GM23338 (cell line): ENCODE results near the gene HNF4A. TPM values are rescaled to one million over a fixed set of nuclear protein-coding genes. Genes with fewer than 3 reads are reported as not detected.

ENCODE experiments used
- ATAC-seq: fragments of 200-7000 bp; cut with Tn5 transposase; 3 replicates; pipeline ENCODE4 v1.9.1; 2020
- DNase-seq: peaks from one replicate; pipeline ENCODE4 v3.0.0-alpha.2; 2015; ENCODE audit warnings: low spot score
- H2AFZ ChIP-seq: fragments of 200-600 bp; sonication (generic); 2 replicates; pipeline ENCODE4 v1.8.0; 2016; ENCODE audit warnings: antibody characterized with exemption, mild to moderate bottlenecking, moderate library complexity
- H3F3A ChIP-seq: fragments of 200-600 bp; sonication (generic); replicated peaks from 2 replicates; pipeline ENCODE4 v1.8.0; 2017; ENCODE audit warnings: antibody characterized with exemption, mixed run types, low read depth
- H3K27ac ChIP-seq: fragments of 200-600 bp; sonication (generic); 2 replicates; pipeline ENCODE4 v1.6.1; 2016; ENCODE audit warnings: low read depth
- H3K27me3 ChIP-seq: fragments of 200-600 bp; sonication (generic); 2 replicates; pipeline ENCODE4 v1.8.0; 2016; ENCODE audit warnings: mild to moderate bottlenecking, mixed run types, moderate library complexity; ENCODE audit not compliant: insufficient read depth
- H3K36me3 ChIP-seq: fragments of 200-600 bp; sonication (generic); 2 replicates; pipeline ENCODE4 v1.8.0; 2016; ENCODE audit warnings: mild to moderate bottlenecking; ENCODE audit not compliant: insufficient read depth
- H3K4me1 ChIP-seq: fragments of 200-600 bp; sonication (generic); 2 replicates; pipeline ENCODE4 v1.8.0; 2016; ENCODE audit warnings: mild to moderate bottlenecking, moderate library complexity; ENCODE audit not compliant: insufficient read depth
- H3K4me2 ChIP-seq: fragments of 200-600 bp; sonication (generic); 2 replicates; pipeline ENCODE4 v1.7.1; 2017; ENCODE audit warnings: mixed run types
- H3K4me3 ChIP-seq: fragments of 200-600 bp; sonication (generic); 2 replicates; pipeline ENCODE4 v1.6.1; 2016; ENCODE audit warnings: mixed run types
- H3K79me2 ChIP-seq: fragments of 200-600 bp; sonication (generic); replicated peaks from 2 replicates; pipeline ENCODE4 v1.8.0; 2017; ENCODE audit warnings: mild to moderate bottlenecking; ENCODE audit not compliant: insufficient read depth
- H3K9me2 ChIP-seq: fragments of 200-600 bp; sonication (generic); 2 replicates; pipeline ENCODE4 v1.8.0; 2017; ENCODE audit not compliant: insufficient read depth
- H4K20me1 ChIP-seq: fragments of 200-600 bp; sonication (generic); replicated peaks from 2 replicates; pipeline ENCODE4 v1.8.0; 2017; ENCODE audit warnings: mild to moderate bottlenecking; ENCODE audit not compliant: insufficient read depth
- H3K27ac Mint-ChIP-seq: 2 replicates; pipeline ENCODE4 v1.8.0; 2020; ENCODE audit warnings: inconsistent platforms, mild to moderate bottlenecking, moderate library complexity, mixed read lengths
- H3K27me3 Mint-ChIP-seq: 3 replicates; pipeline ENCODE4 v1.8.0; 2022; ENCODE audit warnings: low read depth, mild to moderate bottlenecking, moderate library complexity, mixed read lengths, inconsistent platforms; ENCODE audit not compliant: insufficient read depth, poor library complexity
- H3K36me3 Mint-ChIP-seq: 3 replicates; pipeline ENCODE4 v1.8.0; 2021; ENCODE audit warnings: low read depth, mild to moderate bottlenecking, inconsistent platforms, moderate library complexity, mixed read lengths
- H3K4me1 Mint-ChIP-seq: 3 replicates; pipeline ENCODE4 v1.8.0; 2020; ENCODE audit warnings: mild to moderate bottlenecking, inconsistent platforms, mixed read lengths
- H3K4me3 Mint-ChIP-seq: 3 replicates; pipeline ENCODE4 v1.8.0; 2021; ENCODE audit warnings: moderate library complexity, mild to moderate bottlenecking, inconsistent platforms, mixed read lengths
- H3K9me3 Mint-ChIP-seq: 3 replicates; pipeline ENCODE4 v1.8.0; 2020; ENCODE audit warnings: moderate library complexity, mild to moderate bottlenecking, inconsistent platforms, mixed read lengths
- CTCF ChIP-seq, 2 experiments: fragments of 200-600 bp in 1 of 2; sonication (generic) in 1 of 2; conservative IDR thresholded peaks; 2 replicates each; pipeline versions ENCODE4 v1.5.1 to v1.6.1; 2016 to 2017; ENCODE audit warnings: antibody characterized with exemption in 2 of 2, low read depth in 2 of 2, mild to moderate bottlenecking in 2 of 2, moderate library complexity in 1 of 2
- EZH2phosphoT487 ChIP-seq: fragments of 200-600 bp; sonication (generic); IDR thresholded peaks from one replicate; pipeline ENCODE4 v1.8.1; 2018; ENCODE audit warnings: antibody characterized with exemption; ENCODE audit not compliant: unreplicated experiment
- JUNB ChIP-seq: IDR thresholded peaks from one replicate; pipeline ENCODE4 v1.6.1; 2016; ENCODE audit warnings: antibody characterized with exemption; ENCODE audit not compliant: unreplicated experiment
- STAT1 ChIP-seq: IDR thresholded peaks from one replicate; pipeline ENCODE4 v1.6.1; 2016; ENCODE audit warnings: antibody characterized with exemption; ENCODE audit not compliant: unreplicated experiment
- ZNF114 ChIP-seq: fragments of 250-450 bp; sonication (Bioruptor Pico); IDR thresholded peaks from 2 replicates; pipeline ENCODE4 v1.5.0; 2020; ENCODE audit warnings: mild to moderate bottlenecking, moderate library complexity
- ZNF331 ChIP-seq: fragments of 250-450 bp; sonication (Bioruptor Pico); IDR thresholded peaks from 2 replicates; pipeline ENCODE4 v1.5.0; 2020; ENCODE audit warnings: low read depth, mild to moderate bottlenecking, moderate library complexity
- polyA plus RNA-seq: library from polyadenylated mRNA; unstranded; fragments of >200 nt; fragmentation: Nextera tagmentation; extraction: Ambion mirVana; gene quantifications from 2 replicates; pipeline ENCODE4 v1.2.1, GENCODE V29; 2016
- total RNA-seq: library from RNA; depleted of rRNA; stranded (reverse); fragments of >200 nt; shearing (Covaris generic); gene quantifications from 2 replicates; pipeline ENCODE4 v1.2.3, GENCODE V29; 2014
- TF ChIP-seq, protein P1 (sequence below): fragments of 250-450 bp; sonication (Bioruptor Pico); IDR thresholded peaks from 2 replicates; pipeline ENCODE4 v1.5.0; 2020; ENCODE audit warnings: mild to moderate bottlenecking, moderate library complexity
- TF ChIP-seq, protein P2 (sequence below): IDR thresholded peaks from 2 replicates; pipeline ENCODE4 v1.6.1; 2016; ENCODE audit warnings: antibody characterized with exemption
- TF ChIP-seq, protein P3 (sequence below): IDR thresholded peaks from one replicate; pipeline ENCODE4 v1.6.1; 2018; ENCODE audit warnings: antibody characterized with exemption; ENCODE audit not compliant: unreplicated experiment

The HNF4A gene
- total and polyA plus RNA-seq, 2 experiments from 2014 or later: not detected

DNA sequence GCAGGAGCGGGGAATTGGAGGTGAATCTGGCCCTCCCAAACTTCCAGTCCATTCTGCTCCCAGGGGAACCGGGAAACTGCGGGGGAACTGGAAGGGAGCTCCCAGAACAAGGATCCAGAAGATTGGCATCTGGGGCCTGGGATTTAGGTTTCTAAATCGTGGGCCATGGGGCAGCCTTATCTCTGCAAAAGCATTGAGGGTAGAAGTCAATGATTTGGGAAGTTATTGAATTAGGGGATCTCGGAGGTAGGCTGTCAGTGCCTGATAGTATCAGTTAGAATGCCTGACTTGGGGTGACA is 45.1 kb downstream of the HNF4A start (continued):
- TF ChIP-seq, protein P1, sequence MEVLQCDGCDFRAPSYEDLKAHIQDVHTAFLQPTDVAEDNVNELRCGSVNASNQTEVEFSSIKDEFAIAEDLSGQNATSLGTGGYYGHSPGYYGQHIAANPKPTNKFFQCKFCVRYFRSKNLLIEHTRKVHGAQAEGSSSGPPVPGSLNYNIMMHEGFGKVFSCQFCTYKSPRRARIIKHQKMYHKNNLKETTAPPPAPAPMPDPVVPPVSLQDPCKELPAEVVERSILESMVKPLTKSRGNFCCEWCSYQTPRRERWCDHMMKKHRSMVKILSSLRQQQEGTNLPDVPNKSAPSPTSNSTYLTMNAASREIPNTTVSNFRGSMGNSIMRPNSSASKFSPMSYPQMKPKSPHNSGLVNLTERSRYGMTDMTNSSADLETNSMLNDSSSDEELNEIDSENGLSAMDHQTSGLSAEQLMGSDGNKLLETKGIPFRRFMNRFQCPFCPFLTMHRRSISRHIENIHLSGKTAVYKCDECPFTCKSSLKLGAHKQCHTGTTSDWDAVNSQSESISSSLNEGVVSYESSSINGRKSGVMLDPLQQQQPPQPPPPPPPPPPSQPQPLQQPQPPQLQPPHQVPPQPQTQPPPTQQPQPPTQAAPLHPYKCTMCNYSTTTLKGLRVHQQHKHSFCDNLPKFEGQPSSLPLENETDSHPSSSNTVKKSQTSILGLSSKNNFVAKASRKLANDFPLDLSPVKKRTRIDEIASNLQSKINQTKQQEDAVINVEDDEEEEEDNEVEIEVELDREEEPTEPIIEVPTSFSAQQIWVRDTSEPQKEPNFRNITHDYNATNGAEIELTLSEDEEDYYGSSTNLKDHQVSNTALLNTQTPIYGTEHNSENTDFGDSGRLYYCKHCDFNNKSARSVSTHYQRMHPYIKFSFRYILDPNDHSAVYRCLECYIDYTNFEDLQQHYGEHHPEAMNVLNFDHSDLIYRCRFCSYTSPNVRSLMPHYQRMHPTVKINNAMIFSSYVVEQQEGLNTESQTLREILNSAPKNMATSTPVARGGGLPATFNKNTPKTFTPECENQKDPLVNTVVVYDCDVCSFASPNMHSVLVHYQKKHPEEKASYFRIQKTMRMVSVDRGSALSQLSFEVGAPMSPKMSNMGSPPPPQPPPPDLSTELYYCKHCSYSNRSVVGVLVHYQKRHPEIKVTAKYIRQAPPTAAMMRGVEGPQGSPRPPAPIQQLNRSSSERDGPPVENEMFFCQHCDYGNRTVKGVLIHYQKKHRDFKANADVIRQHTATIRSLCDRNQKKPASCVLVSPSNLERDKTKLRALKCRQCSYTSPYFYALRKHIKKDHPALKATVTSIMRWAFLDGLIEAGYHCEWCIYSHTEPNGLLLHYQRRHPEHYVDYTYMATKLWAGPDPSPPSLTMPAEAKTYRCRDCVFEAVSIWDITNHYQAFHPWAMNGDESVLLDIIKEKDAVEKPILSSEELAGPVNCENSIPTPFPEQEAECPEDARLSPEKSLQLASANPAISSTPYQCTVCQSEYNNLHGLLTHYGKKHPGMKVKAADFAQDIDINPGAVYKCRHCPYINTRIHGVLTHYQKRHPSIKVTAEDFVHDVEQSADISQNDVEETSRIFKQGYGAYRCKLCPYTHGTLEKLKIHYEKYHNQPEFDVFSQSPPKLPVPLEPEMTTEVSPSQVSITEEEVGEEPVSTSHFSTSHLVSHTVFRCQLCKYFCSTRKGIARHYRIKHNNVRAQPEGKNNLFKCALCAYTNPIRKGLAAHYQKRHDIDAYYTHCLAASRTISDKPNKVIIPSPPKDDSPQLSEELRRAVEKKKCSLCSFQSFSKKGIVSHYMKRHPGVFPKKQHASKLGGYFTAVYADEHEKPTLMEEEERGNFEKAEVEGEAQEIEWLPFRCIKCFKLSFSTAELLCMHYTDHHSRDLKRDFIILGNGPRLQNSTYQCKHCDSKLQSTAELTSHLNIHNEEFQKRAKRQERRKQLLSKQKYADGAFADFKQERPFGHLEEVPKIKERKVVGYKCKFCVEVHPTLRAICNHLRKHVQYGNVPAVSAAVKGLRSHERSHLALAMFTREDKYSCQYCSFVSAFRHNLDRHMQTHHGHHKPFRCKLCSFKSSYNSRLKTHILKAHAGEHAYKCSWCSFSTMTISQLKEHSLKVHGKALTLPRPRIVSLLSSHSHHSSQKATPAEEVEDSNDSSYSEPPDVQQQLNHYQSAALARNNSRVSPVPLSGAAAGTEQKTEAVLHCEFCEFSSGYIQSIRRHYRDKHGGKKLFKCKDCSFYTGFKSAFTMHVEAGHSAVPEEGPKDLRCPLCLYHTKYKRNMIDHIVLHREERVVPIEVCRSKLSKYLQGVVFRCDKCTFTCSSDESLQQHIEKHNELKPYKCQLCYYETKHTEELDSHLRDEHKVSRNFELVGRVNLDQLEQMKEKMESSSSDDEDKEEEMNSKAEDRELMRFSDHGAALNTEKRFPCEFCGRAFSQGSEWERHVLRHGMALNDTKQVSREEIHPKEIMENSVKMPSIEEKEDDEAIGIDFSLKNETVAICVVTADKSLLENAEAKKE (CRISPR knock-in tag): no peak

DNA sequence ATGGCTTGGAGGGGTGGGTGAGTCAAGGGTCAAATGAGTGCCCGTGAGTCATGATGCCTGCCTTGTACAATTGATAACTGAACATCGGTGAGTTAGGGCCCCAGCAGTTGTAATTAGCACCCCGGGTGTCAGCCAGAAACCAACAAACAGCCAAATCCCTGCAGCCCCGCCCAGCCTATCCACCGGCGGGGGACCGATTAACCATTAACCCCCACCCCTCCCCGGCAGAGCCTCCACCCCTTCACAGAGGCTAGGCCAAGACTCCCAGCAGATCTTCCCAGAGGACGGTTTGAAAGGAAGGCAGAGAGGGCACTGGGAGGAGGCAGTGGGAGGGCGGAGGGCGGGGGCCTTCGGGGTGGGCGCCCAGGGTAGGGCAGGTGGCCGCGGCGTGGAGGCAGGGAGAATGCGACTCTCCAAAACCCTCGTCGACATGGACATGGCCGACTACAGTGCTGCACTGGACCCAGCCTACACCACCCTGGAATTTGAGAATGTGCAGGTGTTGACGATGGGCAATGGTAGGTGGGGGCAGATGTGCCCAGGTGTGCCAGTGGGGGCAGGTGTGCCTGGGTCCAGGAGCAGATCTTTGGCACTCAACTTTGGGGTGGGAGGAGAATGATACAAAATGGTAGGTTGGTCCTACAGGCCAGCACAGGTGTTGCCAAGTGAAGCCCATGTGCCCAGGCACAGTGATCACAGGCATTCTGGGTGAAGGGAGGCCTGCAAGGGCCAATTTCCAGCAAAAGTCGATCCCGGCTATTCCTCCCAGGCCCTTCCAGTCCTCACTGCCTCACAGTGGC is 45.7 kb downstream of the HNF4A start:
- TF ChIP-seq, protein P2, sequence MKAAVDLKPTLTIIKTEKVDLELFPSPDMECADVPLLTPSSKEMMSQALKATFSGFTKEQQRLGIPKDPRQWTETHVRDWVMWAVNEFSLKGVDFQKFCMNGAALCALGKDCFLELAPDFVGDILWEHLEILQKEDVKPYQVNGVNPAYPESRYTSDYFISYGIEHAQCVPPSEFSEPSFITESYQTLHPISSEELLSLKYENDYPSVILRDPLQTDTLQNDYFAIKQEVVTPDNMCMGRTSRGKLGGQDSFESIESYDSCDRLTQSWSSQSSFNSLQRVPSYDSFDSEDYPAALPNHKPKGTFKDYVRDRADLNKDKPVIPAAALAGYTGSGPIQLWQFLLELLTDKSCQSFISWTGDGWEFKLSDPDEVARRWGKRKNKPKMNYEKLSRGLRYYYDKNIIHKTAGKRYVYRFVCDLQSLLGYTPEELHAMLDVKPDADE: no peak
- TF ChIP-seq EZH2phosphoT487 (no peak), JUNB (no peak), STAT1 (no peak), ZNF114 (no peak), ZNF331 (CRISPR knock-in tag) (no peak), CTCF (conservative IDR thresholded peaks at IDR 0.05; ENCODE audit: low read depth in 2 of 2) (no peak)
- TF ChIP-seq, protein P3, sequence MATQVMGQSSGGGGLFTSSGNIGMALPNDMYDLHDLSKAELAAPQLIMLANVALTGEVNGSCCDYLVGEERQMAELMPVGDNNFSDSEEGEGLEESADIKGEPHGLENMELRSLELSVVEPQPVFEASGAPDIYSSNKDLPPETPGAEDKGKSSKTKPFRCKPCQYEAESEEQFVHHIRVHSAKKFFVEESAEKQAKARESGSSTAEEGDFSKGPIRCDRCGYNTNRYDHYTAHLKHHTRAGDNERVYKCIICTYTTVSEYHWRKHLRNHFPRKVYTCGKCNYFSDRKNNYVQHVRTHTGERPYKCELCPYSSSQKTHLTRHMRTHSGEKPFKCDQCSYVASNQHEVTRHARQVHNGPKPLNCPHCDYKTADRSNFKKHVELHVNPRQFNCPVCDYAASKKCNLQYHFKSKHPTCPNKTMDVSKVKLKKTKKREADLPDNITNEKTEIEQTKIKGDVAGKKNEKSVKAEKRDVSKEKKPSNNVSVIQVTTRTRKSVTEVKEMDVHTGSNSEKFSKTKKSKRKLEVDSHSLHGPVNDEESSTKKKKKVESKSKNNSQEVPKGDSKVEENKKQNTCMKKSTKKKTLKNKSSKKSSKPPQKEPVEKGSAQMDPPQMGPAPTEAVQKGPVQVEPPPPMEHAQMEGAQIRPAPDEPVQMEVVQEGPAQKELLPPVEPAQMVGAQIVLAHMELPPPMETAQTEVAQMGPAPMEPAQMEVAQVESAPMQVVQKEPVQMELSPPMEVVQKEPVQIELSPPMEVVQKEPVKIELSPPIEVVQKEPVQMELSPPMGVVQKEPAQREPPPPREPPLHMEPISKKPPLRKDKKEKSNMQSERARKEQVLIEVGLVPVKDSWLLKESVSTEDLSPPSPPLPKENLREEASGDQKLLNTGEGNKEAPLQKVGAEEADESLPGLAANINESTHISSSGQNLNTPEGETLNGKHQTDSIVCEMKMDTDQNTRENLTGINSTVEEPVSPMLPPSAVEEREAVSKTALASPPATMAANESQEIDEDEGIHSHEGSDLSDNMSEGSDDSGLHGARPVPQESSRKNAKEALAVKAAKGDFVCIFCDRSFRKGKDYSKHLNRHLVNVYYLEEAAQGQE: no peak
- Histone ChIP-seq H3K27me3 (no peaks in the 10 kb centered on the region), H3K36me3 (no peaks in the 10 kb centered on the region), H3K79me2 (no peaks in the 10 kb centered on the region), H3K27ac (no peak overlapping the region), H3F3A (no peaks in the 10 kb centered on the region), H3K4me1 (no peaks in the 10 kb centered on the region), H4K20me1 (no peaks in the 10 kb centered on the region), H3K9me2 (no peaks in the 10 kb centered on the region), H3K4me2 (no peak overlapping the region), H3K4me3 (no peak overlapping the region), H2AFZ (no peak overlapping the region)
- no peak overlapping the region for H3K27ac Mint-ChIP-seq
- H3K4me1 Mint-ChIP-seq: no peaks in the 10 kb centered on the region; the same call in 2 of the 3 replicates
- no peak overlapping the region for H3K4me3 Mint-ChIP-seq
- H3K9me3 Mint-ChIP-seq: peaks cover 2% of the 10 kb centered on the region; the same call in 1 of the 3 replicates
- H3K36me3 Mint-ChIP-seq: no peaks in the 10 kb centered on the region
- DNase-seq: no peak
- peaks cover 7% of the 10 kb centered on the region for H3K27me3 Mint-ChIP-seq
- ATAC-seq: no peak
